HS-5 (cell line): ENCODE data around the gene ITPKA.
A peak's percentile ranks its signal among the peaks of the same experiment; 100 is the strongest.

ENCODE experiments used
- DNase-seq: peaks from one replicate; pipeline ENCODE4 v3.0.0-alpha.2; 2012; ENCODE audit warnings: low read depth

ITPKA gene

DNA sequence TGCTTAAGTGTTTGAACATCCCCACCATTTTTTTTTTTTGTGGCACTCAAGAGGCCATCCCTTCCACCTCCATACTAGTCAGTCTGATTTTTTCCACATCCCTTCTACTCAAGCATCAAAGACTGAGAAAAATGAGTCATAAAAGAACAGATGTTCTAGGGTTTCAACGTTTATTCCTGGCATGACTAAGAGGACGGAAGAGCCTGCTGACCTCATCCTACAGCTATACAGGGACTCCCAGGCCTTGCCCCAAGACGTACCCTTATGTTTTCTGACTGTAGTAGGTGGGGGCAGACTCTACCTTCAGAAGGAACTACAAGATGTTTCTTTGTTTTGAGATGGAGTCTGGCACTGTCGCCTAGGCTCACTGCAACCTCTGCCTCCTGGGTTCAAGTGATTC lies 3.3 kb upstream of the ITPKA start:
- DNase-seq: peak; percentile 95

- DNase-seq: no peak
Measured at GRCh38 chr15:41491889-41492288, 1.8 kb upstream of the ITPKA start.

DNA sequence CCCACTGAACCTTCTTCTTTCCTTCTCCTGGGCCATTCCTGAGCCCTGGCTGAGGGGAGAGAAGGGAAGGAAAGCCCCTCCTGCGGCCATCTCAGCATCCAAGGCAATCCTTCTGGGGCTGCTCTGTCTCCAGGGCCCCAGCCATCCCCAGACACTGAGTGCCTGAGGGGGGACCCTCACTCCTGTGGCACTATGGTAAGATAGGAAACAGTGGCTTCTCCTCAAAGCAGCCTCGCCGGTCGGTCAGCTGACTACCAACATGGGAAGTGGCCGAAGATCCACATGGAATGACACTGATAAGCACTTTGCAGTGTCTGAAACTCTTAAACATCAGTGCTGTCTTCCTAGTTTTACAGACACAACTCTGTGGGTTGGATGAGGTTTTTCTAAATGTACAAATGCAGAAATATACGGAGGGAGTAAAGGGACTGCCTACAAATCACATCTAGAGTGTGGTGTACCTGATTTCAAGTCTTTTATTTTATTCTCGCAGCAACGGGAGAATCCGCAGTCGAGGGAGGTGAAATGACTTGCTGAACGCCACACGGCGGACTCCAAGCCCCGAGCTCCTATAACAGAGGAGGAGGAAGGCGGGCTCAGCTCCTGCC lies 973 bp upstream of the ITPKA start:
- no peak for DNase-seq

DNA sequence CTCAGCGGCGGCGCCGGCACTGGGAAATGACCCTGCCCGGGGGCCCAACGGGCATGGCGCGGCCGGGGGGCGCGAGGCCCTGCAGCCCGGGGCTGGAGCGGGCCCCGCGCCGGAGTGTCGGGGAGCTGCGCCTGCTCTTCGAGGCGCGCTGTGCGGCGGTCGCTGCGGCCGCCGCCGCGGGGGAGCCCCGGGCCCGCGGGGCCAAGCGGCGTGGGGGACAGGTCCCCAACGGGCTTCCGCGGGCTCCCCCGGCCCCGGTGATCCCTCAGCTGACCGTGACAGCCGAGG lies 172 bp downstream of the ITPKA start:
- no peak for DNase-seq

DNA sequence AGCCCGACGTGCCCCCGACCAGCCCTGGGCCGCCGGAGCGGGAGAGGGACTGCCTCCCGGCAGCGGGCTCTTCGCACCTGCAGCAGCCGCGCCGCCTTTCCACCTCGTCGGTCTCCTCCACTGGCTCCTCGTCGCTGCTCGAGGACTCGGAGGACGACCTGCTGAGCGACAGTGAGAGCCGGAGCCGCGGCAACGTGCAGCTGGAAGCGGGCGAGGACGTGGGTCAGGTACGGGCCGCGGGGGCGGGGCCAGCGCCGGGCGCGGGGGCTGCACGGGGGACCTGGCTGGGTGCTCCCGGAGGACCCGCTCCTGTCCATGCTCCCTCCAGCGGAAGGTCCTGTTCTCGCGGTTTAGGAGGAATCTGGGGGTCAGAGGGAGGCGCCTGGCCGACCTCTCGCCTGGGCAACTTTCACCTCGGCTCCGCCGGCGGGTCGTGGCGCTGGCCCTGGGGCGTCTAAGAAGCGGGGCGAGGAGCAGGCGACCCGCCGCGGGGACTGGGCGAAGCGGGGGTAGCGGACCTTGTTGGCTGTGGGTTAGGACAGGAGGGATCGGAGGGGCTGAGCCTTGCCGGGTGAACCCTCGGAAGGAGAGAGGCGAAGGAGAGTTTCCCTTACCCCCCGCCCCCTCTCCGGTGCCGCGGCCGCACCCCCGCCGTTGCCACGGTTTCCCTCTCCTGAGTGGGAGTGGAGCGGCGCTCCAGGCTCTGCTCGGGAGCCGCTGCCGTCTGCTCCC lies 682 bp downstream of the ITPKA start:
- no peak for DNase-seq

DNA sequence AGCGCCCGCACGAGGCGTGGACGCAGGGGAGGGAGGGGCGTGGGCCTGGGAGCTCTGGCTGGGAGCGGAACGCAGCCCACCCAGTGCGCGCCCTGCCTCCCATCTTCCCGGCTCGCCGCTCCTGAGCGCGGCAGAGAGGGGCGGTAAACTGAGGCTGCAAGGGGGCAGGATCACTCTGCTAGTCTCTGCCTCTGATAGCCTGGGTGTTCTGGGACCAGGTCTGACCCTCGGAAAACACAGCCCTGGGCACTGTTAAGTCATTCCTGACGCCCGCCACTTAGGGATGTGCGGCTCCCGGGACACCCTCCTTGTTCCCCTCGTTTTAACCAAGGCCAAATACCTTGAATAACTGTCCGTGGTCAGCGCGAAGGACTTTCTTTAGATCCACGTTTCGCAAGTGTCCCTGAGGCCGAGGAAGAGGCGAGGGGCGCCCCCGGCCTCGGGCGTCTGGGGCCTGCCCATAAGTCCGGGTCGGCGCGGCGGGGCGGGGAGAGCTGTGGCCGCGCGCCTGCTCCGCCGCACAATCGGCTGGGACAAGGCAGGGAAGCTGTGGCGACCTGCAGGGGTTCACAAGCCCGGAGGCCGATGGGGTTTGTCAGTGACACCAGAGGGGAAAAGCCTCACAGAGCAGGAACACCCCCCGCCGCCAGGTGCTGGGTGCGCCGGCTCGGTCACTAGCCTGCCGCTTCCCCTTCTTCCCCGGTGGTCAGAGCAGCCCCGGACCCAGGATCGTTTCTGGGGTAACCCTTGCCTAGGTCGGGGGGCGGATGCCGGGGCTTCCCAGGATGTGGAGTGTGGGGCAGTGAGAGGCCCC lies 1.5 kb downstream of the ITPKA start:
- no peak for DNase-seq

- no peak for DNase-seq
Measured at GRCh38 chr15:41495736-41496599, 2.3 kb downstream of the ITPKA start.

GRCh38 chr15:41498657-41499056 lies 5.0 kb downstream of the ITPKA start:
- DNase-seq: no peak

DNA sequence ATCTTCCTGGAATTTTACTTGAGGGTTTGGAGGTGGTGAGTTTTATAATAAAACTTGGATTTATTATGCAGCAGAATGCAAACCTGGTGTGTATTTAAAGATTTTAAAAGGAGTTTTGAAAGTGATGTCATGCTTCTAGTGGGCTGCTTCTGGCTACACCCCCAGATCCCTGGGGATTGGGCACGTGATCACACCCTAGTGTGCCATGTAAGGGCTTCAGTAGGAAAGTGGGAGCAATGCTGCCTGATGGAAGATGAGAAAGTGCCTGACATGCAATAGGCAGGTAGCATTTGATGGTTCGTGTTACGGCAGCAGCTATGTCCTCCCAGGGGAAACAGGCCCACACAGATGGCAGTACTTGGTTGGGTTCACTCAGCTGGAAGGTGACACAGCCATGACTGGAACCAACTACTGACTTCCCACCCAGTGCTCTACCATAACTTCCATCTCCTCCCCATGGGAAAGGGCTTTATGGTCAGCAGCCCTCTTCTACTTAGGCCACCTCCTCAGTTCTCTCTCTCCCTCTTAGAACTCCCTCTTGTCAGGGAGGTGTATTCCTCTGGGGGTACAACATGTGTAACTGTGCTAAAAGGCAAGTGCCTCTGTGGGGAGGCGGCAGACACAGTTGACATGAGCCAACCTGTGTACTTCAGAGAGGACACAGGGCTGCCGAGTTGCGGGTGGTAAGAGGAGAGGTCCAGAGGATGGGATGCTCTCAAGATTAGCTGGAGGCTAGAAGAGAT lies 5.6 kb downstream of the ITPKA start:
- DNase-seq: no peak

- DNase-seq: no peak
Measured at GRCh38 chr15:41501191-41501917, 7.7 kb downstream of the ITPKA start.

DNA sequence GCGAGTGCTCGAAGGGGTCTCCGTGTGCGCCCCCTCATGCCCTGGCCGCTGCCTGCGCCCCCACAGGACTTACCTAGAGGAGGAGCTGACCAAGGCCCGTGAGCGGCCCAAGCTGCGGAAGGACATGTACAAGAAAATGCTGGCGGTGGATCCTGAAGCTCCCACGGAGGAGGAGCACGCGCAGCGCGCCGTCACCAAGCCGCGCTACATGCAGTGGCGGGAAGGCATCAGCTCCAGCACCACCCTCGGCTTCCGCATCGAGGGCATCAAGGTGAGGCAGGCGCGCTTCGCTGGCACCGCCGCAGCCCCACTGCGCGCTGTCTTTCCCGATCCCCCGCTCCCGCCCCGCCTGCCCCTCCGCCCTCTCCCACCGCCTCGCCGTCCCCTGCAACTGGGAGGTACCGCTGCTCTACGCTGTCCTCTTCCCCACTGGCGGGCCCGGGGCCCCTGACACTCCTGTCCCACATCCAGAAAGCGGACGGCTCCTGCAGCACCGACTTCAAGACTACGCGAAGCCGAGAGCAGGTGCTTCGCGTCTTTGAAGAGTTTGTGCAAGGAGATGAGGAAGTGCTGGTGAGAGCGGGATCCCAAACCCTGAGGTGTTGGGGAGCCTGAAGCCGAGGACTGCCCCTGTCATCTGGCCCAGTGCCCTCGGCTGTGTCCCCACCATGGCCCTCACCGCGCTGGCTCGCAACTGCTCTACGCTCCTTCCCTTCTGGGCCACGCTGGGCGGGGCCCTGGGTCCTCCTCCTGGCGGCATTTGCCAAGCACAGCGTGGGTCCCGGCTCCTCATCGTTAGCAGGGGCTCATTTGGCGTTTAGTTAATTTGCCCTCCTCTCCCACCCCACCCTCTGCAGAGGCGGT lies 8.5 kb downstream of the ITPKA start:
- DNase-seq: no peak

DNA sequence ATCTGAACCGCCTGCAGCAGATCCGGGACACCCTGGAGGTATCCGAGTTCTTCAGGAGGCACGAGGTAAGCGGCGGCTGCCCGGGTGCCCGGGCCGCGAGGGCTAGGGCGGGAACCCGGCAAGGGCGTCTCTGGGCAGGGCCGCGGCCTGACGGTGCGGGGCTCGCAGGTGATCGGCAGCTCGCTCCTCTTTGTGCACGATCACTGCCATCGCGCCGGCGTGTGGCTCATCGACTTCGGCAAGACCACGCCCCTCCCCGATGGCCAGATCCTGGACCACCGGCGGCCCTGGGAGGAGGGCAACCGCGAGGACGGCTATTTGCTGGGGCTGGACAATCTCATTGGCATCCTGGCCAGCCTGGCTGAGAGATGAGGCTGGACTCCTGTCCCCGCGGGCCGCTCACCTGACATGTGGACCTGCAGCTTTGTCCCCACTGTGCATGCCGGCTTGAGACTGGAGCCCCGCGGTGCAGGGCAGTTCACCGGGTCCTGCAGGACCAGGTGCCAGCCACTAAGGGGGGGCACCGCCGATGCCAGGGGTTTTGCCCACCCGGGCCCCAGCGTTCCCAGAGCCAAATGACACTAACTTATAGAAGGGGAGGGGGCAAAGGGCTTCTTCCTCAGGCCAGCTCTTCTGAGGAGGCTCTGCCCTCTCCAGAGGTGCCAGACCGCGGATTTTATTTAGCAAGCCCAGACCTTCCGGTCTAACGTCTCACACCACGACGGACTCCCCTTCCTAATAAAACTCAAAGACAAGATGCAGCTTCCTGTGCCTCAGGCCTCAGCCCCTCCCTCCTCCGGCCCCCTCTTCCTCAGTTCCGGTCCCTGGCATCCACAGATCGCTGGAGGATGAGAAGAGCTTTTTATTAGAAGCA lies 9.4 kb downstream of the ITPKA start:
- no peak for DNase-seq

DNA sequence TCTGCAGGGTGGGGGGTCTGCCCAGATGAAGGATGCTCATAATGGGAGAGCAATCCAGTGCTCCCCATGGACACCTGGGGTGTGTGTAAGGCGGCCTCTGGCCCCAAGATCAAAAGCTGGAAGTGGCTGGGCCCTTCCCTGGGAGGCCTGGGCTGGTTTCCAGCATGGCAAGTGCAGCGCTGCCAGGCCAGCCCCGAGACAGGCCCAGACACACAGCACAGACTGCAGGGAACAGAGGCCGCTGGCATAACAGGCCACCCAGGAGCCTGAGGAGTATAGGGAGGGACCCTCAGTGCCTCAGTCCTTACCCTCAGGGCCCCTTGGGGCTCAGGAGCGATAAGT lies 10.0 kb downstream of the ITPKA start:
- no peak for DNase-seq

DNA sequence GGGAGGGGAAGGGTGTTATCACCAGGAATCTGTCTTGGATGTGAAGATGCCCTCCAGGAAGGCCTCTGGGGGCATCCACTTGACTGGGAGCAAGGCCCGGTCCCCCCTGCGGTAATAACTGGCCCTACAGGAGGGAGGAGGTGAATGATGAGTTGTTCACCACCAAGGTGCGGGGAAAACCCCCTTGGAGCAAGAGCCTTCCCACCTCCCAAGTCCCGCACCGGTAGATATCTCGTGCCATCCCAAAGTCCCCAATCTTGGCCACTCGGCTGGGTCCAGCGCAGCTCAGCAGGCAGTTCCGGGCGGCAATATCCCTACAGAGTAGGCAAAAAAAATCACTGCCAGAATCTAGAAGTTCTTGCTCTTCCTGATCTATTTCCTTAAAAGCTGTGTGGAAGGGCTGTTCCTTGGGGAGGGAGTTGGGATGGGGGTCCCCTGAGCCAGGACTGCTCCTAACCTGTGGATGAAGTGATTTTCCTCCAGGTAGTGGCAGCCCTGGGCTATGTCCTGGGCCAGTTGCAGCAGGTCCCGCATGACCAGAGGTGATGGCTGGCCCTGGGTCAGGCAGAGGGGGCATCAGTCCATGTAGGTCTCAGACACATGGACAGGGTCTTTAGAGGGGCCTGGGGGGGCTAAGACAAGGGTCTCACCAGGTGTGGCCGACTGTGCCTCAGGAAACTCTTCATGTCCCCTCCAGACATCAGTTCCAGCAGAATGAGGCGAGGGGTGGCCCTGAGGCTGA lies 11.2 kb downstream of the ITPKA start:
- no peak for DNase-seq

DNA sequence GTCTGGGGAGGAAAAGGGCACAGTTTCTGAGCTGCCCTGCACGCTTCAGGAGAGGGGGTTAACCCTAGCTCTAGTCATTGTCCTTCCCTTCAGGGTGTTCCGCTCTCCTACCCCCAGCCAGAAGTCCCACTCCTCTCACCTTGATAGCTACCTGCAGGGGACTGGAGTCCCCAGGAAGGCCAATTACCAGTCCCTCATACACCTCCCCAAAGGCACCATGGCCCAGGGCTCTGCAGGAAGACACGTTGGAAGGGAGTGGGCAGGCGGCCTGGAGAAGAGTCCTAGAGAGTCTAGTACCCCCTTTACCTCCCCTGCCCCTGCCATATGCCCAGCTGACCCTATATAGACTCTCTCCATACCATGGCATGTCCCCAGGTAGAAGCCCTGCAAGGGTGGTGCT lies 12.1 kb downstream of the ITPKA start:
- DNase-seq: no peak

GRCh38 chr15:41506796-41507341 lies 13.2 kb downstream of the ITPKA start:
- DNase-seq: no peak

- no peak for DNase-seq
Measured at GRCh38 chr15:41507820-41508290, 14.2 kb downstream of the ITPKA start.

- no peak for DNase-seq
Measured at GRCh38 chr15:41510728-41511127, 17.1 kb downstream of the ITPKA start.
